IPS DF 6.9 (cell line): ENCODE measurements around the gene KRTAP5-10.
A peak's percentile ranks its signal among the peaks of the same experiment; 100 is the strongest.
"Not testable (repeated sequence)": the region's sequence is repeated elsewhere in the genome, so short reads cannot be mapped to it uniquely, and the experiment has no call there.

ENCODE experiments used
- DNase-seq: peaks from one replicate; pipeline ENCODE4 v3.0.0-alpha.2; 2013; ENCODE audit warnings: low read depth, low spot score
- H3K27ac ChIP-seq: one replicate; pipeline ENCODE4 v1.5.1; 2013; ENCODE audit warnings: low read length, control low read depth
- H3K27me3 ChIP-seq: 2 replicates; pipeline ENCODE4 v1.6.1; 2013; ENCODE audit warnings: mild to moderate bottlenecking, low read length; ENCODE audit not compliant: control insufficient read depth, insufficient read depth
- H3K36me3 ChIP-seq: 2 replicates; pipeline ENCODE4 v1.6.1; 2013; ENCODE audit warnings: low read length; ENCODE audit not compliant: control insufficient read depth, insufficient read depth
- H3K4me1 ChIP-seq: 2 replicates; pipeline ENCODE4 v1.6.1; 2013; ENCODE audit warnings: low read length; ENCODE audit not compliant: control insufficient read depth, insufficient read depth
- H3K4me3 ChIP-seq: 2 replicates; pipeline ENCODE4 v1.5.1; 2013; ENCODE audit warnings: mild to moderate bottlenecking, low read length
- H3K9me3 ChIP-seq: 2 replicates; pipeline ENCODE4 v1.6.1; 2013; ENCODE audit warnings: low read length, inconsistent platforms; ENCODE audit not compliant: control insufficient read depth, insufficient read depth
- WGBS: extraction: QIAGEN DNeasy Blood & Tissue Kit; methylation state at CpG from one replicate; pipeline ENCODE4 v1.1.7; 2013; ENCODE audit warnings: mixed read lengths, missing lambda C conversion rate; ENCODE audit not compliant: insufficient read length, insufficient coverage; 5-methylcytosine and 5-hydroxymethylcytosine counted together

KRTAP5-10 gene

GRCh38 chr11:71582969-71583368 is 17.6 kb downstream of the KRTAP5-10 start:
- not testable (repeated sequence) for H3K9me3 ChIP-seq, DNase-seq, H3K4me1 ChIP-seq, H3K27ac ChIP-seq, H3K27me3 ChIP-seq, H3K4me3 ChIP-seq, H3K36me3 ChIP-seq
- WGBS: no CpG with 5 or more reads among the region's 2 CpGs

- DNase-seq, H3K4me1 ChIP-seq, H3K36me3 ChIP-seq, H3K4me3 ChIP-seq, H3K27me3 ChIP-seq, H3K9me3 ChIP-seq, H3K27ac ChIP-seq: not testable (repeated sequence)
- no CpG with 5 or more reads among the region's 5 CpGs for WGBS
Observed at GRCh38 chr11:71585673-71586072, 20.3 kb downstream of the KRTAP5-10 start.

GRCh38 chr11:71588314-71588713 is 23.0 kb downstream of the KRTAP5-10 start:
- H3K27me3 ChIP-seq, DNase-seq, H3K36me3 ChIP-seq, H3K27ac ChIP-seq, H3K4me3 ChIP-seq, H3K9me3 ChIP-seq, H3K4me1 ChIP-seq: not testable (repeated sequence)
- WGBS: no CpG with 5 or more reads among the region's 4 CpGs

GRCh38 chr11:71588822-71589545 is 23.6 kb downstream of the KRTAP5-10 start:
- H3K27me3 ChIP-seq, H3K36me3 ChIP-seq, H3K4me3 ChIP-seq, H3K9me3 ChIP-seq, DNase-seq, H3K27ac ChIP-seq, H3K4me1 ChIP-seq: not testable (repeated sequence)
- WGBS: no CpG with 5 or more reads among the region's 11 CpGs

- H3K27ac ChIP-seq, H3K9me3 ChIP-seq, H3K4me1 ChIP-seq, DNase-seq, H3K4me3 ChIP-seq, H3K36me3 ChIP-seq, H3K27me3 ChIP-seq: not testable (repeated sequence)
- no CpG with 5 or more reads among the region's 8 CpGs for WGBS
Observed at GRCh38 chr11:71589546-71589920, 24.2 kb downstream of the KRTAP5-10 start.

GRCh38 chr11:71603221-71603620 is 37.9 kb downstream of the KRTAP5-10 start:
- not testable (repeated sequence) for H3K4me3 ChIP-seq, H3K9me3 ChIP-seq, H3K36me3 ChIP-seq, DNase-seq, H3K4me1 ChIP-seq, H3K27me3 ChIP-seq, H3K27ac ChIP-seq
- no CpG with 5 or more reads among the region's 11 CpGs for WGBS

GRCh38 chr11:71604798-71605488 is 39.6 kb downstream of the KRTAP5-10 start:
- not testable (repeated sequence) for H3K27ac ChIP-seq, H3K27me3 ChIP-seq, DNase-seq, H3K36me3 ChIP-seq, H3K9me3 ChIP-seq, H3K4me1 ChIP-seq, H3K4me3 ChIP-seq
- no CpG with 5 or more reads among the region's 17 CpGs for WGBS

- H3K4me1 ChIP-seq, H3K36me3 ChIP-seq, H3K27ac ChIP-seq, DNase-seq, H3K27me3 ChIP-seq, H3K9me3 ChIP-seq: not testable (repeated sequence)
- peak overlapping the region; percentile 46; the same call in 1 of the 2 replicates for H3K4me3 ChIP-seq
- WGBS: no CpG with 5 or more reads among the region's 48 CpGs
Observed at GRCh38 chr11:71606853-71607519, 41.6 kb downstream of the KRTAP5-10 start.

- H3K4me1 ChIP-seq, H3K27me3 ChIP-seq, DNase-seq, H3K9me3 ChIP-seq, H3K36me3 ChIP-seq, H3K27ac ChIP-seq: not testable (repeated sequence)
- peak overlapping the region; percentile 46; the same call in 1 of the 2 replicates for H3K4me3 ChIP-seq
- WGBS: no CpG with 5 or more reads among the region's 59 CpGs
Observed at GRCh38 chr11:71607520-71608216, 42.3 kb downstream of the KRTAP5-10 start.

GRCh38 chr11:71608272-71608671 is 42.9 kb downstream of the KRTAP5-10 start:
- H3K9me3 ChIP-seq, H3K4me1 ChIP-seq, H3K36me3 ChIP-seq, H3K27me3 ChIP-seq, H3K27ac ChIP-seq, DNase-seq: not testable (repeated sequence)
- WGBS: no CpG with 5 or more reads among the region's 21 CpGs
- peak overlapping the region; percentile 22; the same call in 1 of the 2 replicates for H3K4me3 ChIP-seq
